ENCODE measurements around the gene CDK16. TPM values are rescaled to one million over a fixed set of nuclear protein-coding genes. Genes with fewer than 3 reads are reported as not detected.
A peak's percentile ranks its signal among the peaks of the same experiment; 100 is the strongest.

CDK16 gene
- total and polyA plus RNA-seq, 2 donors (not counting 1 experiment from before 2014, with no cell fraction given) = 68.2 to 92.9 TPM

GRCh38 chrX:47187106-47187677 lies 31.3 kb upstream of the CDK16 start:
- H3K4me1 Mint-ChIP-seq = peaks cover 15% of the 10 kb centered on the region
- H3K27ac Mint-ChIP-seq = peak overlapping the region; percentile 56
- no peaks in the 10 kb centered on the region for H3K9me3 Mint-ChIP-seq (ENCODE audit: insufficient read depth)
- H3K4me2 ChIP-seq (replicated peaks; ENCODE audit: low read depth, low read length, poor library complexity, severe bottlenecking) = no peak overlapping the region
- DNase-seq (no peak), ATAC-seq (ENCODE audit: low read depth) (no peak)
- no peaks in the 10 kb centered on the region for H3K27me3 ChIP-seq (replicated peaks in 1 of 4; ENCODE audit: control extremely low read depth in 1 of 4, control insufficient read depth in 3 of 4, insufficient read depth in 4 of 4, low read length in 3 of 4)
- WGBS (ENCODE audit: insufficient coverage) = no CpG with 5 or more reads among the region's 4 CpGs
- H3K9ac ChIP-seq (ENCODE audit: low read length) = no peak overlapping the region
- H3K36me3 ChIP-seq (replicated peaks in 1 of 2; ENCODE audit: control extremely low read depth in 1 of 2, control insufficient read depth in 1 of 2, extremely low read depth in 1 of 2, insufficient read depth in 2 of 2, low read length in 1 of 2) = peaks cover 0 to 14% of the 10 kb centered on the region in 2 experiments
- intact Hi-C loops (cut with micrococcal nuclease) = no loop called here
- H3K4me3 ChIP-seq (ENCODE audit: control extremely low read depth in 1 of 5, extremely low read depth in 1 of 5, insufficient read depth in 1 of 5, low read depth in 2 of 5, low read length in 4 of 5) = no peak overlapping the region
- H3K27ac ChIP-seq (ENCODE audit: low read length in 2 of 2) = no peak overlapping the region
- CTCF ChIA-PET = no interaction called here
- H3K4me1 ChIP-seq (ENCODE audit: control insufficient read depth in 2 of 2, insufficient read depth in 2 of 2, low read length in 2 of 2) = peaks cover 4 to 15% of the 10 kb centered on the region in 2 donors
- no peaks in the 10 kb centered on the region for H3K9me3 ChIP-seq (ENCODE audit: control extremely low read depth in 1 of 3, control insufficient read depth in 2 of 3, insufficient read depth in 1 of 3, low read length in 2 of 3)
- H4K20me1 ChIP-seq (ENCODE audit: control insufficient read depth, insufficient read depth, low read length, poor library complexity, severe bottlenecking) = no peaks in the 10 kb centered on the region
- no peak overlapping the region for H3K4me3 Mint-ChIP-seq
- no peaks in the 10 kb centered on the region for H3K79me2 ChIP-seq (ENCODE audit: control insufficient read depth, insufficient read depth, low read length)
- no peak overlapping the region for H2AFZ ChIP-seq (ENCODE audit: insufficient read depth, low read depth, low read length, poor library complexity, severe bottlenecking)
- TF ChIP-seq EZH2 (IDR thresholded peaks at IDR 0.05; ENCODE audit: borderline replicate concordance, insufficient read depth, low read depth, low read length, poor library complexity, severe bottlenecking) = no peak
- TF ChIP-seq CTCF (IDR thresholded peaks at IDR 0.05) = no peak
- POLR2A ChIA-PET = no interaction called here
- H3K27me3 Mint-ChIP-seq = no peaks in the 10 kb centered on the region

DNA sequence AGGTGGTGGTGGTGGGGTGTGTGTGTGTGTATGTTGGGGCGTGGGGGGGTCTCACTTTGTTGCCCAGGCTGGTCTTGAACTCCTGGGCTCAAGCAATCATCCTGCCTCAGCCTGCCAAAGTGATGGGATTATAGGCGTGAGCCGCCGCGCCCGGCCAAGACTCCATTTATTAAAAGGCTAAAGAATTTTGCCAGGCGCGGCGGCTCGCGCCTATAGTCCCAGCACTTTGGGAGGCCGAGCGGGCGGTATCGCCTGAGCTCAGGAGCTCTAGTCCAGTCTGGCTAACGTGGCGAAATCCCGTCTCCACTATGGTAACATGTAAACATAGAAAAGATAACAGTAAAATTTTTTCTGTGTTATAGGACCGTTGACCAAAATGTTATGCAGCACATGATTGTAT lies 28.6 kb upstream of the CDK16 start:
- no peaks in the 10 kb centered on the region for H3K9me3 ChIP-seq (ENCODE audit: control extremely low read depth in 1 of 3, control insufficient read depth in 2 of 3, insufficient read depth in 1 of 3, low read length in 2 of 3)
- H4K20me1 ChIP-seq (ENCODE audit: control insufficient read depth, insufficient read depth, low read length, poor library complexity, severe bottlenecking) = no peaks in the 10 kb centered on the region
- no peak overlapping the region for H3K4me3 Mint-ChIP-seq
- no peak overlapping the region for H2AFZ ChIP-seq (ENCODE audit: insufficient read depth, low read depth, low read length, poor library complexity, severe bottlenecking)
- H3K4me2 ChIP-seq (replicated peaks; ENCODE audit: low read depth, low read length, poor library complexity, severe bottlenecking) = no peak overlapping the region
- H3K27me3 Mint-ChIP-seq = no peaks in the 10 kb centered on the region
- TF ChIP-seq EZH2 (IDR thresholded peaks at IDR 0.05; ENCODE audit: borderline replicate concordance, insufficient read depth, low read depth, low read length, poor library complexity, severe bottlenecking) = no peak
- TF ChIP-seq CTCF (IDR thresholded peaks at IDR 0.05) = no peak
- DNase-seq (no peak), ATAC-seq (ENCODE audit: low read depth) (no peak)
- peaks cover 0 to 7% of the 10 kb centered on the region in 2 experiments for H3K36me3 ChIP-seq (replicated peaks in 1 of 2; ENCODE audit: control extremely low read depth in 1 of 2, control insufficient read depth in 1 of 2, extremely low read depth in 1 of 2, insufficient read depth in 2 of 2, low read length in 1 of 2)
- peaks cover 35% of the 10 kb centered on the region for H3K4me1 Mint-ChIP-seq
- H3K9ac ChIP-seq (ENCODE audit: low read length) = no peak overlapping the region
- H3K4me1 ChIP-seq (ENCODE audit: control insufficient read depth in 2 of 2, insufficient read depth in 2 of 2, low read length in 2 of 2) = peaks cover 18 to 33% of the 10 kb centered on the region in 2 donors
- no peak overlapping the region for H3K27ac ChIP-seq (ENCODE audit: low read length in 2 of 2)
- peaks cover 17% of the 10 kb centered on the region for H3K79me2 ChIP-seq (ENCODE audit: control insufficient read depth, insufficient read depth, low read length)
- intact Hi-C loops (cut with micrococcal nuclease) = loop anchor here (5.0 kb wide), 2 partner anchors 122 to 462 kb away; partner anchors contain the start of gene ELK1
- POLR2A ChIA-PET = interaction anchor here (1.5 kb wide), 1 partner anchor 45 kb away, joined by 7 read pairs; the partner anchor contains the start of genes NDUFB11 and RBM10
- no peaks in the 10 kb centered on the region for H3K27me3 ChIP-seq (replicated peaks in 1 of 4; ENCODE audit: control extremely low read depth in 1 of 4, control insufficient read depth in 3 of 4, insufficient read depth in 4 of 4, low read length in 3 of 4)
- no CpG with 5 or more reads among the region's 19 CpGs for WGBS (ENCODE audit: insufficient coverage)
- no peak overlapping the region for H3K27ac Mint-ChIP-seq
- H3K4me3 ChIP-seq (ENCODE audit: control extremely low read depth in 1 of 5, extremely low read depth in 1 of 5, insufficient read depth in 1 of 5, low read depth in 2 of 5, low read length in 4 of 5) = no peak overlapping the region
- CTCF ChIA-PET = interaction anchor here (3.8 kb wide), 1 partner anchor 333 kb away, joined by 23 read pairs; no protein-coding TSS in a partner anchor
- H3K9me3 Mint-ChIP-seq (ENCODE audit: insufficient read depth) = no peaks in the 10 kb centered on the region

Data from B cell (primary cell).